PC-3 (cell line): Measurements from ENCODE around the gene GALNT18.

Source experiments
- EZH2 ChIP-seq: fragments of 300-600 bp; sonication (generic); IDR thresholded peaks from one replicate; pipeline ENCODE4 v1.6.1; 2017; ENCODE audit warnings: antibody characterized with exemption, mild to moderate bottlenecking, low read length; ENCODE audit not compliant: unreplicated experiment
- TF ChIP-seq, protein P1 (sequence below): fragments of 300-600 bp; sonication (generic); conservative IDR thresholded peaks from 2 replicates; pipeline ENCODE4 v1.5.1; 2017; ENCODE audit warnings: antibody characterized with exemption, low read depth, mild to moderate bottlenecking, low read length

DNA sequence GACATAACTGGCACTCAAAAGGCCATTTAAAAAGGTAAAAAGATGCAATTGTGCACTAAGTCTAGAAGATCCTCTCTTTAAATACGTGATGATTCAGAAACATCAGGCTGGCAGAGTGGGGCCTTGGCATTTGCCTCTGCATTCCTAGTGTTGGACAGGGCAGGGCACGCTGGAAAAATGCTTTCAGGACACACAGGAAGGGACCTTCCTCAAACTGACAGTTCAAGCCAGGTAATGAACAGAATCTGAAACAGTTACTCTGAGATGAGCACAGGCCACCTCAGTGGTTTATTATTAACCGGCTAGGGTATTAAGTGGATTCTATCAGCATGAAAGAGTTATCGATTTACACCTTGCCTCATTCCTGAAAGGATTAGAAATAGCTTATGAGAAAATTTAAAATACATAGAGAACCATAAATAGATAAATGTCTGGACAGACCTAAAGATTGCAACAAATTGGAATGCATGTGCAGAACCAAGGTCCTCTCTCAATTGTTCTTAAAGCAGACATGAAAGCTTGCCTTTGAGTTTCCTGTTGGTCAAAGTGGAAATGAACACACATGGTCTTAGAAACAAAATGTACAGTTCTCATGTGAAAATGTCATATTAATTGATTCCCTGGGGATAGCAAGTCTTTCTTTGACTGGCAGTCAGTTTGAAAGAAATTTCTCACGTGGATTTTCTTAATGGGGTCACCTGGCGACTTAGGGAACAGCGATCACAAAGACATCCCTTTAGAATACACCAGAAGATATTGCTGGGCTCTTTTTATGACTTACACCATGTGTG is 247.3 kb downstream of the GALNT18 start:
- TF ChIP-seq, protein P1, sequence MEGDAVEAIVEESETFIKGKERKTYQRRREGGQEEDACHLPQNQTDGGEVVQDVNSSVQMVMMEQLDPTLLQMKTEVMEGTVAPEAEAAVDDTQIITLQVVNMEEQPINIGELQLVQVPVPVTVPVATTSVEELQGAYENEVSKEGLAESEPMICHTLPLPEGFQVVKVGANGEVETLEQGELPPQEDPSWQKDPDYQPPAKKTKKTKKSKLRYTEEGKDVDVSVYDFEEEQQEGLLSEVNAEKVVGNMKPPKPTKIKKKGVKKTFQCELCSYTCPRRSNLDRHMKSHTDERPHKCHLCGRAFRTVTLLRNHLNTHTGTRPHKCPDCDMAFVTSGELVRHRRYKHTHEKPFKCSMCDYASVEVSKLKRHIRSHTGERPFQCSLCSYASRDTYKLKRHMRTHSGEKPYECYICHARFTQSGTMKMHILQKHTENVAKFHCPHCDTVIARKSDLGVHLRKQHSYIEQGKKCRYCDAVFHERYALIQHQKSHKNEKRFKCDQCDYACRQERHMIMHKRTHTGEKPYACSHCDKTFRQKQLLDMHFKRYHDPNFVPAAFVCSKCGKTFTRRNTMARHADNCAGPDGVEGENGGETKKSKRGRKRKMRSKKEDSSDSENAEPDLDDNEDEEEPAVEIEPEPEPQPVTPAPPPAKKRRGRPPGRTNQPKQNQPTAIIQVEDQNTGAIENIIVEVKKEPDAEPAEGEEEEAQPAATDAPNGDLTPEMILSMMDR: no peak
- no peak for TF ChIP-seq EZH2
